ENCODE measurements around the gene TPRA1. TPM values are rescaled to one million over a fixed set of nuclear protein-coding genes. Genes with fewer than 3 reads are reported as not detected.
A peak's percentile ranks its signal among the peaks of the same experiment; 100 is the strongest.

TPRA1 gene
- total RNA-seq, 1 experiment from 2014 or later = 20.2 TPM

GRCh38 chr3:127616836-127617605 lies 26.5 kb upstream of the TPRA1 start:
- Histone ChIP-seq H3K36me3 (ENCODE audit: insufficient read depth, low read length, poor library complexity, severe bottlenecking) (peaks cover 100% of the 10 kb centered on the region), H3K27me3 (replicated peaks; ENCODE audit: insufficient read depth, low read depth, low read length, poor library complexity) (no peaks in the 10 kb centered on the region), H3K9me3 (ENCODE audit: low read depth, low read length, poor library complexity, severe bottlenecking) (no peaks in the 10 kb centered on the region), H3K4me1 (ENCODE audit: insufficient read depth, low read length, poor library complexity, severe bottlenecking) (no peaks in the 10 kb centered on the region), H3K4me3 (ENCODE audit: low read depth, low read length, poor library complexity, severe bottlenecking) (no peak overlapping the region), H3K27ac (ENCODE audit: low read depth, low read length, poor library complexity, severe bottlenecking) (no peak overlapping the region)
- TF ChIP-seq EZH2 (IDR thresholded peaks at IDR 0.05; ENCODE audit: borderline replicate concordance, low read depth, low read length, poor library complexity, severe bottlenecking) (no peak), CTCF (conservative IDR thresholded peaks at IDR 0.05; ENCODE audit: low read depth, low read length) (no peak)
- BruUV-seq (replicated peaks) = no TSS peak
- ChIA-PET CTCF (no interaction called here), POLR2A (ENCODE audit: low non-redundant PET) (no interaction called here)
- no peak for DNase-seq (ENCODE audit: low spot score)
- intact Hi-C loops (cut with micrococcal nuclease; ENCODE audit: unreplicated experiment) = no loop called here

GRCh38 chr3:127615631-127616305 lies 25.2 kb upstream of the TPRA1 start:
- Histone ChIP-seq H3K27me3 (replicated peaks; ENCODE audit: insufficient read depth, low read depth, low read length, poor library complexity) (no peaks in the 10 kb centered on the region), H3K4me1 (ENCODE audit: insufficient read depth, low read length, poor library complexity, severe bottlenecking) (no peaks in the 10 kb centered on the region), H3K27ac (ENCODE audit: low read depth, low read length, poor library complexity, severe bottlenecking) (no peak overlapping the region), H3K36me3 (ENCODE audit: insufficient read depth, low read length, poor library complexity, severe bottlenecking) (peaks cover 97% of the 10 kb centered on the region), H3K9me3 (ENCODE audit: low read depth, low read length, poor library complexity, severe bottlenecking) (no peaks in the 10 kb centered on the region), H3K4me3 (ENCODE audit: low read depth, low read length, poor library complexity, severe bottlenecking) (no peak overlapping the region)
- DNase-seq (ENCODE audit: low spot score) = no peak
- POLR2A ChIA-PET (ENCODE audit: low non-redundant PET) = no interaction called here
- intact Hi-C loops (cut with micrococcal nuclease; ENCODE audit: unreplicated experiment) = no loop called here
- BruUV-seq (replicated peaks) = no TSS peak
- TF ChIP-seq CTCF (conservative IDR thresholded peaks at IDR 0.05; ENCODE audit: low read depth, low read length) (no peak), EZH2 (IDR thresholded peaks at IDR 0.05; ENCODE audit: borderline replicate concordance, low read depth, low read length, poor library complexity, severe bottlenecking) (no peak)
- CTCF ChIA-PET = no interaction called here

GRCh38 chr3:127614928-127615589 lies 24.5 kb upstream of the TPRA1 start:
- ChIA-PET CTCF (no interaction called here), POLR2A (ENCODE audit: low non-redundant PET) (no interaction called here)
- BruUV-seq (replicated peaks) = no TSS peak
- peak overlapping the region; percentile 27 for H3K27ac ChIP-seq (ENCODE audit: low read depth, low read length, poor library complexity, severe bottlenecking)
- H3K4me3 ChIP-seq (ENCODE audit: low read depth, low read length, poor library complexity, severe bottlenecking) = no peak overlapping the region
- peaks cover 97% of the 10 kb centered on the region for H3K36me3 ChIP-seq (ENCODE audit: insufficient read depth, low read length, poor library complexity, severe bottlenecking)
- H3K27me3 ChIP-seq (replicated peaks; ENCODE audit: insufficient read depth, low read depth, low read length, poor library complexity) = no peaks in the 10 kb centered on the region
- H3K9me3 ChIP-seq (ENCODE audit: low read depth, low read length, poor library complexity, severe bottlenecking) = no peaks in the 10 kb centered on the region
- H3K4me1 ChIP-seq (ENCODE audit: insufficient read depth, low read length, poor library complexity, severe bottlenecking) = no peaks in the 10 kb centered on the region
- intact Hi-C loops (cut with micrococcal nuclease; ENCODE audit: unreplicated experiment) = no loop called here
- DNase-seq (ENCODE audit: low spot score) = no peak
- TF ChIP-seq EZH2 (IDR thresholded peaks at IDR 0.05; ENCODE audit: borderline replicate concordance, low read depth, low read length, poor library complexity, severe bottlenecking) (no peak), CTCF (conservative IDR thresholded peaks at IDR 0.05; ENCODE audit: low read depth, low read length) (no peak)

Data from A673 (cell line).